Ovary (tissue), 9 donors: ENCODE measurements around the gene PLXNB1. TPM values are rescaled to one million over a fixed set of nuclear protein-coding genes. Genes with fewer than 3 reads are reported as not detected.

Experiments
- DNase-seq, 5 donors: peaks; one replicate each; pipeline ENCODE4 v3.0.0-alpha.2; 2019 to 2020
- H3K27ac ChIP-seq, 2 donors: fragments of 200-600 bp; one replicate each; pipeline versions ENCODE4 v1.5.1 to v1.8.0; 2019 to 2022
- H3K27me3 ChIP-seq: fragments of 200-600 bp; one replicate; pipeline ENCODE4 v1.8.0; 2022
- H3K36me3 ChIP-seq: fragments of 200-600 bp; sonication (generic); one replicate; pipeline ENCODE4 v1.5.1; 2019
- H3K4me1 ChIP-seq: one replicate; pipeline ENCODE4 v1.8.1; 2013; ENCODE audit warnings: mild to moderate bottlenecking, moderate library complexity; ENCODE audit not compliant: insufficient read depth
- H3K4me3 ChIP-seq: fragments of 200-600 bp; sonication (generic); one replicate; pipeline ENCODE4 v1.5.1; 2017
- H3K9me3 ChIP-seq, 2 donors: fragments of 200-600 bp in 1 of 2; sonication (generic) in 1 of 2; one replicate each; pipeline versions ENCODE4 v1.5.1 to v1.8.1; 2013 to 2019; ENCODE audit warnings: mild to moderate bottlenecking in 1 of 2, moderate library complexity in 1 of 2
- CTCF ChIP-seq, 3 donors: fragments of 450-650 bp in 2 of 3; fragments of 200-600 bp in 1 of 3; IDR thresholded peaks; one replicate each; pipeline versions ENCODE4 v1.5.1 to v1.8.0; 2016 to 2022; ENCODE audit warnings: antibody characterized with exemption in 3 of 3, mild to moderate bottlenecking in 1 of 3
- EP300 ChIP-seq: sonication (generic); formaldehyde crosslinking; IDR thresholded peaks from one replicate; pipeline ENCODE4 v1.6.1; 2017; ENCODE audit warnings: antibody characterized with exemption
- POLR2A ChIP-seq: fragments of 450-650 bp; IDR thresholded peaks from one replicate; pipeline ENCODE4 v1.6.1; 2017; ENCODE audit warnings: antibody characterized with exemption, mild to moderate bottlenecking, moderate library complexity
- WGBS, 3 donors: extraction: QIAGEN DNeasy Blood & Tissue Kit in 1 of 3; methylation state at CpG; one replicate each; pipeline versions ENCODE4 v1.1.5 to v1.1.7; 2013 to 2017; 5-methylcytosine and 5-hydroxymethylcytosine counted together
- intact Hi-C, 4 donors: fragments of 100-400 bp; cut with DNase I; formaldehyde crosslinking; loops; one replicate each; pipeline versions ENCODE4 v1.11.0 to v1.15.1; 2022 to 2023
- polyA plus RNA-seq, 2 donors: library from polyadenylated mRNA; stranded (reverse); fragments of 200-250 nt in 1 of 2; fragments of 350-450 nt in 1 of 2; fragmentation: Illumina TruSeq in 1 of 2; extraction: RNeasy Lipid Tissue Mini Kit (QIAGEN cat#74804) in 1 of 2; gene quantifications; one replicate each; pipeline ENCODE4 v1.2.3, GENCODE V29; 2013 to 2014
- total RNA-seq, 7 donors: library from RNA; depleted of rRNA in 2 of 7; stranded (reverse); fragments of >200 nt in 2 of 7; fragmentation: NEBNext Ultra II Directional in 3 of 7; extraction: Animal tissue kit (Norgen Biotek cat#: 25700) in 3 of 7; gene quantifications; one replicate each; pipeline versions ENCODE4 v1.1.0 to v1.2.4, GENCODE V29; 2016 to 2023
- donor health status: DM: no; HTN: no; CAD: no; lungs with moderate emphysema.
- donor health status: DM: no; HTN: no; CAD: no.
- donor health status: Bipolar disorder and iron deficiency.
- donor health status: DM: yes; HTN: yes; CAD: no.
- donor health status: DM: no; HTN: no; CAD: no.
- donor health status: DM: yes; HTN: yes; CAD: no.

PLXNB1 gene
- total and polyA plus RNA-seq, 9 donors: 11.2 to 166 (median 83.7) TPM

GRCh38 chr3:48427630-48427962, 2.3 kb downstream of the PLXNB1 start:
- intact Hi-C loops: no loop called here
- Histone ChIP-seq H3K27me3 (no peaks in the 10 kb centered on the region), H3K9me3 (no peaks in the 10 kb centered on the region), H3K36me3 (no peaks in the 10 kb centered on the region), H3K4me1 (peaks cover 46% of the 10 kb centered on the region), H3K4me3 (peak overlapping the region; percentile 3), H3K27ac (peak overlapping the region; percentile 93 to 96)
- TF ChIP-seq POLR2A (no peak), EP300 (no peak), CTCF (IDR thresholded peaks at IDR 0.05) (no peak)
- no peak for DNase-seq
- 39 to 56% (median 48%) methylated on average over 9 of the region's 9 CpGs for WGBS, 3 donors

- H3K4me1 ChIP-seq: peaks cover 46% of the 10 kb centered on the region
- 20 to 31% (median 30%) methylated on average over 8 of the region's 8 CpGs for WGBS, 3 donors
These were observed 2.8 kb downstream of the PLXNB1 start for GRCh38 chr3:48426944-48427629.

GRCh38 chr3:48426401-48426909, 3.4 kb downstream of the PLXNB1 start:
- TF ChIP-seq CTCF (IDR thresholded peaks at IDR 0.05) (no peak), EP300 (no peak), POLR2A (no peak)
- Histone ChIP-seq H3K27me3 (no peaks in the 10 kb centered on the region), H3K4me3 (no peak overlapping the region), H3K9me3 (no peaks in the 10 kb centered on the region), H3K36me3 (no peaks in the 10 kb centered on the region), H3K4me1 (peaks cover 46% of the 10 kb centered on the region), H3K27ac (peak overlapping the region; percentile 93 to 96)
- no peak for DNase-seq
- WGBS, 3 donors: 45 to 68% (median 46%) methylated on average over 11 of the region's 11 CpGs
- intact Hi-C loops: no loop called here

More at GRCh38 chr3:48426944-48427629, 2.8 kb downstream of the PLXNB1 start:
- H3K27ac ChIP-seq: peak overlapping the region; percentile 93 to 96
- H3K9me3 ChIP-seq: no peaks in the 10 kb centered on the region
- DNase-seq: no peak
- H3K27me3 ChIP-seq: no peaks in the 10 kb centered on the region
- peak overlapping the region; percentile 6 for H3K4me3 ChIP-seq
- no peaks in the 10 kb centered on the region for H3K36me3 ChIP-seq
- TF ChIP-seq EP300: no peak
- TF ChIP-seq POLR2A: no peak
- no peak for TF ChIP-seq CTCF (IDR thresholded peaks at IDR 0.05)
- intact Hi-C loops: no loop called here

GRCh38 chr3:48425281-48425812, 4.5 kb downstream of the PLXNB1 start:
- H3K36me3 ChIP-seq: no peaks in the 10 kb centered on the region
- DNase-seq: peak; percentile 50 to 83 (median 73)
- intact Hi-C loops: no loop called here
- H3K27ac ChIP-seq: peak overlapping the region in 1 of 2 donors; percentile 55
- TF ChIP-seq CTCF (IDR thresholded peaks at IDR 0.05) (no peak), POLR2A (no peak), EP300 (no peak)
- H3K9me3 ChIP-seq: no peaks in the 10 kb centered on the region
- 12 to 16% (median 14%) methylated on average over 12 to 13 of the region's 13 CpGs for WGBS, 3 donors
- no peaks in the 10 kb centered on the region for H3K27me3 ChIP-seq
- peaks cover 41% of the 10 kb centered on the region for H3K4me1 ChIP-seq
- no peak overlapping the region for H3K4me3 ChIP-seq
